Limb (tissue), 2 donors: ENCODE measurements around the gene SLC51A.
A peak's percentile ranks its signal among the peaks of the same experiment; 100 is the strongest.

ENCODE experiments used
- DNase-seq, 2 donors: peaks; one replicate each; pipeline ENCODE4 v3.0.0-alpha.2; 2016; ENCODE audit errors: extremely low spot score in 2 of 2

Gene SLC51A

GRCh38 chr3:196215493-196216020, 777 bp upstream of the SLC51A start:
- DNase-seq: no peak

- no peak for DNase-seq
Measured at GRCh38 chr3:196216681-196217211, 412 bp downstream of the SLC51A start.

GRCh38 chr3:196217307-196218154, 1.2 kb downstream of the SLC51A start:
- no peak for DNase-seq

GRCh38 chr3:196218155-196218712, 1.9 kb downstream of the SLC51A start:
- no peak for DNase-seq

GRCh38 chr3:196219194-196219969, 3.0 kb downstream of the SLC51A start:
- peak; percentile 66 to 79 for DNase-seq

- no peak for DNase-seq
Measured at GRCh38 chr3:196219970-196220311, 3.6 kb downstream of the SLC51A start.

- no peak for DNase-seq
Measured at GRCh38 chr3:196220587-196220986, 4.3 kb downstream of the SLC51A start.

- DNase-seq: no peak
Measured at GRCh38 chr3:196220991-196221390, 4.7 kb downstream of the SLC51A start.

- no peak for DNase-seq
Measured at GRCh38 chr3:196222876-196223595, 6.7 kb downstream of the SLC51A start.

GRCh38 chr3:196225086-196225485, 8.8 kb downstream of the SLC51A start:
- no peak for DNase-seq

GRCh38 chr3:196225763-196226364, 9.5 kb downstream of the SLC51A start:
- DNase-seq: no peak

GRCh38 chr3:196227121-196227561, 10.8 kb downstream of the SLC51A start:
- no peak for DNase-seq

- DNase-seq: no peak
Measured at GRCh38 chr3:196227629-196228493, 11.5 kb downstream of the SLC51A start.

- no peak for DNase-seq
Measured at GRCh38 chr3:196232154-196232881, 16.0 kb downstream of the SLC51A start.

GRCh38 chr3:196232882-196233251, 16.5 kb downstream of the SLC51A start:
- no peak for DNase-seq

GRCh38 chr3:196235452-196236122, 19.3 kb downstream of the SLC51A start:
- DNase-seq: no peak

- no peak for DNase-seq
Measured at GRCh38 chr3:196236223-196236622, 19.9 kb downstream of the SLC51A start.

- DNase-seq: no peak
Measured at GRCh38 chr3:196237203-196237602, 20.9 kb downstream of the SLC51A start.
